Eye (tissue), 1 donor: ENCODE measurements around the gene MARS1.
"Not testable (repeated sequence)": the region's sequence is repeated elsewhere in the genome, so short reads cannot be mapped to it uniquely, and the experiment has no call there.

Experiments
- DNase-seq: peaks from one replicate; pipeline ENCODE4 v3.0.0-alpha.2; 2015

The MARS1 gene

GRCh38 chr12:57495051-57495701 is 7.3 kb downstream of the MARS1 start:
- not testable (repeated sequence) for DNase-seq

GRCh38 chr12:57496822-57497221 is 9.0 kb downstream of the MARS1 start:
- DNase-seq: no peak

- no peak for DNase-seq
These were observed 9.6 kb downstream of the MARS1 start for GRCh38 chr12:57497223-57498131.

- DNase-seq: no peak
These were observed 10.2 kb downstream of the MARS1 start for GRCh38 chr12:57498132-57498502.

GRCh38 chr12:57498571-57498970 is 10.7 kb downstream of the MARS1 start:
- no peak for DNase-seq

GRCh38 chr12:57500213-57500612 is 12.3 kb downstream of the MARS1 start:
- DNase-seq: no peak

GRCh38 chr12:57502311-57502969 is 14.6 kb downstream of the MARS1 start:
- not testable (repeated sequence) for DNase-seq

GRCh38 chr12:57506541-57506940 is 18.7 kb downstream of the MARS1 start:
- DNase-seq: not testable (repeated sequence)

GRCh38 chr12:57507796-57508195 is 19.9 kb downstream of the MARS1 start:
- not testable (repeated sequence) for DNase-seq

GRCh38 chr12:57511161-57511560 is 23.3 kb downstream of the MARS1 start:
- DNase-seq: no peak

- no peak for DNase-seq
These were observed 23.9 kb downstream of the MARS1 start for GRCh38 chr12:57511588-57512325.

GRCh38 chr12:57512665-57513064 is 24.8 kb downstream of the MARS1 start:
- no peak for DNase-seq

GRCh38 chr12:57513266-57513665 is 25.4 kb downstream of the MARS1 start:
- no peak for DNase-seq

GRCh38 chr12:57513677-57514076 is 25.8 kb downstream of the MARS1 start:
- DNase-seq: not testable (repeated sequence)

- not testable (repeated sequence) for DNase-seq
These were observed 26.4 kb downstream of the MARS1 start for GRCh38 chr12:57514246-57514645.

- no peak for DNase-seq
These were observed 27.0 kb downstream of the MARS1 start for GRCh38 chr12:57514720-57515407.

GRCh38 chr12:57515408-57515933 is 27.6 kb downstream of the MARS1 start:
- no peak for DNase-seq

- DNase-seq: no peak
These were observed 28.2 kb downstream of the MARS1 start for GRCh38 chr12:57515934-57516541.

- no peak for DNase-seq
These were observed 28.8 kb downstream of the MARS1 start for GRCh38 chr12:57516617-57517153.

GRCh38 chr12:57517187-57517586 is 29.3 kb downstream of the MARS1 start:
- DNase-seq: no peak

GRCh38 chr12:57517718-57518117 is 29.9 kb downstream of the MARS1 start:
- DNase-seq: not testable (repeated sequence)
